ENCODE measurements around the gene B3GNT7. TPM values are rescaled to one million over a fixed set of nuclear protein-coding genes. Genes with fewer than 3 reads are reported as not detected.
"Not testable (repeated sequence)": the region's sequence is repeated elsewhere in the genome, so short reads cannot be mapped to it uniquely, and the experiment has no call there.

B3GNT7 gene
- total RNA-seq, 2 donors from 2014 or later: 0.07 to 0.43 TPM

GRCh38 chr2:231405601-231406367 lies 10.3 kb downstream of the B3GNT7 start:
- H3K27ac Mint-ChIP-seq; H3K36me3 Mint-ChIP-seq; DNase-seq (ENCODE audit: low spot score in 2 of 2); ATAC-seq; H3K9me3 Mint-ChIP-seq: not testable (repeated sequence)

GRCh38 chr2:231407686-231408085 lies 12.2 kb downstream of the B3GNT7 start:
- not testable (repeated sequence) for ATAC-seq; H3K27ac Mint-ChIP-seq; DNase-seq (ENCODE audit: low spot score in 2 of 2)
- Mint-ChIP-seq H3K9me3 (peaks cover 0 to 15% of the 10 kb centered on the region in 2 donors), H3K36me3 (peaks cover 9 to 17% of the 10 kb centered on the region in 2 donors)

- Mint-ChIP-seq H3K36me3 (peaks cover 9 to 17% of the 10 kb centered on the region in 2 donors), H3K9me3 (peaks cover 0 to 15% of the 10 kb centered on the region in 2 donors)
- H3K27ac Mint-ChIP-seq; ATAC-seq; DNase-seq (ENCODE audit: low spot score in 2 of 2): not testable (repeated sequence)
Measured at GRCh38 chr2:231408304-231408703, 12.8 kb downstream of the B3GNT7 start.

- ATAC-seq (no peak), DNase-seq (ENCODE audit: low spot score in 2 of 2) (no peak)
- H3K36me3 Mint-ChIP-seq: peaks cover 9 to 17% of the 10 kb centered on the region in 2 donors
- H3K9me3 Mint-ChIP-seq: peaks cover 0 to 15% of the 10 kb centered on the region in 2 donors
- H3K27ac Mint-ChIP-seq: no peak overlapping the region
Measured at GRCh38 chr2:231409776-231410175, 14.3 kb downstream of the B3GNT7 start.

GRCh38 chr2:231410293-231411004 lies 14.9 kb downstream of the B3GNT7 start:
- peaks cover 0 to 15% of the 10 kb centered on the region in 2 donors for H3K9me3 Mint-ChIP-seq
- DNase-seq (ENCODE audit: low spot score in 2 of 2) (peak in 1 of 2 donors; percentile 38), ATAC-seq (peak in 1 of 2 donors; percentile 29)
- H3K36me3 Mint-ChIP-seq: peaks cover 9 to 17% of the 10 kb centered on the region in 2 donors
- no peak overlapping the region for H3K27ac Mint-ChIP-seq

GRCh38 chr2:231411237-231411636 lies 15.7 kb downstream of the B3GNT7 start:
- DNase-seq (ENCODE audit: low spot score in 2 of 2) (no peak), ATAC-seq (no peak)
- H3K36me3 Mint-ChIP-seq: peaks cover 9 to 17% of the 10 kb centered on the region in 2 donors
- peaks cover 0 to 15% of the 10 kb centered on the region in 2 donors for H3K9me3 Mint-ChIP-seq
- H3K27ac Mint-ChIP-seq: no peak overlapping the region

GRCh38 chr2:231411831-231412617 lies 16.5 kb downstream of the B3GNT7 start:
- Mint-ChIP-seq H3K36me3 (peaks cover 9 to 17% of the 10 kb centered on the region in 2 donors), H3K27ac (no peak overlapping the region), H3K9me3 (peaks cover 0 to 15% of the 10 kb centered on the region in 2 donors)
- ATAC-seq (peak; percentile 91 to 98), DNase-seq (ENCODE audit: low spot score in 2 of 2) (peak in 1 of 2 donors; percentile 80)

- Mint-ChIP-seq H3K36me3 (peaks cover 9 to 17% of the 10 kb centered on the region in 2 donors), H3K27ac (no peak overlapping the region), H3K9me3 (peaks cover 0 to 15% of the 10 kb centered on the region in 2 donors)
- ATAC-seq (peak in 1 of 2 donors; percentile 4), DNase-seq (ENCODE audit: low spot score in 2 of 2) (no peak)
Measured at GRCh38 chr2:231412618-231412963, 17.1 kb downstream of the B3GNT7 start.

DNA sequence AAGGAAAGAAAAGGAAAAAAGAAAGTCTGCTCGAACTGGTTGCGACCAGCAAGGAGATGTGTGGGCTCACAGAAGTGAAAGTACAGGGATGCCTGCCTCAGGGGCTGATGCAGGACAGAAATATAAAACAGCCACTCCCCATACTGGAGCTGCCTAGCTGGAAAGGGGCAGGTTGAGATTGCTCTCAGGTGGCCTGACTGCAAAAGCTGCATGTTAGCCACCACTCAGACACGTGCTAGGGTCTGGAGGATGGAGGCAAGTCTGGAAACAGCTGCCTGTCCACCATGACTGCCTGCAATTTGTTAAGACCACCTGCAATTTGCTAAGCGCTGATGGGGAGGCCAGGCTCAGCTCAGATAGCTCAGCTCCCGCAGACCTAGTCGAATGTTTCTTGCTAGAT lies 17.9 kb downstream of the B3GNT7 start:
- Mint-ChIP-seq H3K9me3 (peaks cover 0 to 15% of the 10 kb centered on the region in 2 donors), H3K36me3 (peaks cover 9 to 17% of the 10 kb centered on the region in 2 donors), H3K27ac (no peak overlapping the region)
- no peak for ATAC-seq
- no peak for DNase-seq (ENCODE audit: low spot score in 2 of 2)

DNA sequence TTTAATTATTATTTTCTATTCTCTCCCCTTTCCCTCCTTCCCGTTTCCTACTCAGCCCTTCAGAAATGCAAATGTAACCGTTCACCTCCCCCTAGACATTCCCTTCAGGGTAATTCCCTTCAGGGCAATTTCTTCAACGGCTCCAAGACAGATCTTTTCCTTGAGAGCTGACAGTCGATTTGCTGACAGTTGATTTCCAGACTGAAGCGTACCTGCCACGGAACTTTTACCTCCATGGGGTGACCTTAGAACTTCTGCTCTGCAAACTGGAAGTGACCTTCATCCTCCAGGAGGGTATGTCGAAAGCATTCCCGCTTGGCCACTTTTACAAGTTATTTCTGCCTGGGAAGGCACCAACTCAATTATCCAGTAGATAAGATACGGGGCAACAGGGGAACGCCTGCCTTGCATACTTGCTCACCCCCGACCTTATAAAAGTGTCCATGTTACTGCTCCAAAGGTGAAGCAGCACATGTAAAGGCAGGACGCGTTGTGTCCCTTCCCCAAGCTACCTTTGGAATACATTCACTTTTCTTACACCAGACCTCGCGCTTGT lies 18.5 kb downstream of the B3GNT7 start:
- Mint-ChIP-seq H3K27ac (no peak overlapping the region), H3K9me3 (peaks cover 0 to 15% of the 10 kb centered on the region in 2 donors), H3K36me3 (peaks cover 9 to 17% of the 10 kb centered on the region in 2 donors)
- DNase-seq (ENCODE audit: low spot score in 2 of 2) (no peak), ATAC-seq (no peak)

GRCh38 chr2:231415029-231415428 lies 19.5 kb downstream of the B3GNT7 start:
- Mint-ChIP-seq H3K9me3 (peaks cover 0 to 15% of the 10 kb centered on the region in 2 donors), H3K27ac (no peak overlapping the region), H3K36me3 (peaks cover 8 to 17% of the 10 kb centered on the region in 2 donors)
- no peak for ATAC-seq
- no peak for DNase-seq (ENCODE audit: low spot score in 2 of 2)

GRCh38 chr2:231418820-231419640 lies 23.5 kb downstream of the B3GNT7 start:
- Mint-ChIP-seq H3K27ac (no peak overlapping the region), H3K36me3 (no peaks in the 10 kb centered on the region), H3K9me3 (no peaks in the 10 kb centered on the region)
- DNase-seq (ENCODE audit: low spot score in 2 of 2) (no peak), ATAC-seq (no peak)

DNA sequence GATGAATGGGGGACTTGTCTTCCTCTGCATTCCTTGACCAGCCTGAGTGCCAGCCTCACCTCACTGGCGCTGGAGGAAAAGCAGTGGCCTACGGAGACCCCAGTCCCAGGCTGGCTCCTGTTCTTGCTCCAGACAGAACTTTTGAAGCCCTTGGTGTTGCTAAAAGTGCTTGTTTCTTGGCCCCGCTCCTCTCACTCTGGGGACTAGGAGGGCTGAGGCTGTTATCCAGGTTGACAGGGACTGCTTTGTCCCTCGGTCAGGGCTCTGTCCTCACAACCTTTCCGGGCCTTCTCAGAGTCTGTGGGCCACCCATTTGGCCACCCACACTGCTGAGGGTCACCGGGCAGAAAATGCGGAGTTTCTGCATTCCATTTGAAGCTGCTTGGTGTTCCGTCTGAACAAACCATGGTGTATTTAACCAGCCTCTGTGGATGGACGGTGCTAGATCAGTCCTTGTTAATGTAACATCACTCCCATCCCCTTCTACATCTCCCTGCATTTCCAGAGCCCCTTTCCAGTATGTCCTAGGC lies 25.6 kb downstream of the B3GNT7 start:
- Mint-ChIP-seq H3K9me3 (no peaks in the 10 kb centered on the region), H3K27ac (no peak overlapping the region), H3K36me3 (no peaks in the 10 kb centered on the region)
- no peak for ATAC-seq
- no peak for DNase-seq (ENCODE audit: low spot score in 2 of 2)

DNA sequence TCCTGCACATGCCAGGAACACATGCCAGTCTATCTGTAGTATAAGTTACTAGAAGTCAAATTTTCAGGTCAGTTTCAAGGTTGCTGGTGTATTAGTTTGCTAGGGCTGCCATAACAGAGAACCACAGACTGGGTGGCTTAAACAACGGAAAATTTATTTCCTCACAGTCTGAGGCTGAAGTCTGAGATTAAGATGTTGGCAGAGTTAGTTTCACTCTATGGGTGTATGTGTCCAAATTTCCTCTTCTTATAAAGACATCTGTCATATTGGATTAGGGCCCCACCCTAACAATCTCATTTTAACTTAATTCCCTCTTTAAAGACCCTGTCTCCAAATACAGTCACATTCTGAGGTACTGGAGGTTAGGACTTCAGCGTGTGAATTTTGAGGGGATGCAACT lies 26.5 kb downstream of the B3GNT7 start:
- ATAC-seq (no peak), DNase-seq (ENCODE audit: low spot score in 2 of 2) (no peak)
- no peak overlapping the region for H3K27ac Mint-ChIP-seq
- H3K36me3 Mint-ChIP-seq: no peaks in the 10 kb centered on the region
- no peaks in the 10 kb centered on the region for H3K9me3 Mint-ChIP-seq

DNA sequence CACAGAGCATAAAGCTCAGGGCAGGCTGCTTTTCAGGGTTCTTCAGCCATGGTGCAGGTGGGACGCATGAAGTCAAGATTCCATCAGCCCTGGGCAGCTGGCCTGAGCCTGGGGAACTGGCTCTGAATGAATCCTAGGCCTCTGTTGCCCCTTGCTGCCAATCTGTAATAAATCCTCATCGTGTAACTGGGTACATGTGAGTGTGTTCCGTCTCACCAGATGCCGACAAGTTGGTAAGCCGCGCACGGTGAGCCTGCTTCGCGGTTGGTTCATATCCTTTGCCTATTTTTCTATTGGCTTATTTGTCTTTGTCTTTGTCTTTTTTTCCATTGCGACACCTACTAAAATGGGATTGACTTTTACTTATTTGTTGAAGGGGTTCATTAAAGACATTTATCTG lies 27.7 kb downstream of the B3GNT7 start:
- ATAC-seq (no peak), DNase-seq (ENCODE audit: low spot score in 2 of 2) (no peak)
- Mint-ChIP-seq H3K36me3 (no peaks in the 10 kb centered on the region), H3K27ac (no peak overlapping the region), H3K9me3 (no peaks in the 10 kb centered on the region)
